GM06990 (cell line): ENCODE results near the gene CRABP2.
A peak's percentile ranks its signal among the peaks of the same experiment; 100 is the strongest.

ENCODE experiments used
- DNase-seq: peaks from one replicate; pipeline ENCODE4 v3.0.0-alpha.2; 2011; ENCODE audit not compliant: insufficient read length; ENCODE audit errors: extremely low read depth
- H3K27me3 ChIP-seq: replicated peaks from 2 replicates; pipeline ENCODE4 v1.6.0; 2011; ENCODE audit warnings: low read length; ENCODE audit not compliant: control insufficient read depth, insufficient read depth
- H3K36me3 ChIP-seq: 2 replicates; pipeline ENCODE4 v1.5.1; 2011; ENCODE audit warnings: low read length; ENCODE audit not compliant: control insufficient read depth, insufficient read depth
- H3K4me3 ChIP-seq: replicated peaks from 2 replicates; pipeline ENCODE4 v1.5.1; 2011; ENCODE audit warnings: low read depth, mild to moderate bottlenecking, control low read depth, low read length
- TF ChIP-seq, protein P1 (sequence below): IDR thresholded peaks from 2 replicates; pipeline ENCODE4 v1.5.1; 2011; ENCODE audit warnings: low read length, control low read depth, mild to moderate bottlenecking, inconsistent platforms; ENCODE audit not compliant: insufficient read depth, poor library complexity, severe bottlenecking

The CRABP2 gene

GRCh38 chr1:156690675-156691036 lies 14.7 kb downstream of the CRABP2 start:
- TF ChIP-seq, protein P1, sequence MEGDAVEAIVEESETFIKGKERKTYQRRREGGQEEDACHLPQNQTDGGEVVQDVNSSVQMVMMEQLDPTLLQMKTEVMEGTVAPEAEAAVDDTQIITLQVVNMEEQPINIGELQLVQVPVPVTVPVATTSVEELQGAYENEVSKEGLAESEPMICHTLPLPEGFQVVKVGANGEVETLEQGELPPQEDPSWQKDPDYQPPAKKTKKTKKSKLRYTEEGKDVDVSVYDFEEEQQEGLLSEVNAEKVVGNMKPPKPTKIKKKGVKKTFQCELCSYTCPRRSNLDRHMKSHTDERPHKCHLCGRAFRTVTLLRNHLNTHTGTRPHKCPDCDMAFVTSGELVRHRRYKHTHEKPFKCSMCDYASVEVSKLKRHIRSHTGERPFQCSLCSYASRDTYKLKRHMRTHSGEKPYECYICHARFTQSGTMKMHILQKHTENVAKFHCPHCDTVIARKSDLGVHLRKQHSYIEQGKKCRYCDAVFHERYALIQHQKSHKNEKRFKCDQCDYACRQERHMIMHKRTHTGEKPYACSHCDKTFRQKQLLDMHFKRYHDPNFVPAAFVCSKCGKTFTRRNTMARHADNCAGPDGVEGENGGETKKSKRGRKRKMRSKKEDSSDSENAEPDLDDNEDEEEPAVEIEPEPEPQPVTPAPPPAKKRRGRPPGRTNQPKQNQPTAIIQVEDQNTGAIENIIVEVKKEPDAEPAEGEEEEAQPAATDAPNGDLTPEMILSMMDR = no peak
- Histone ChIP-seq H3K36me3 (no peaks in the 10 kb centered on the region), H3K4me3 (no peak overlapping the region), H3K27me3 (peaks cover 1% of the 10 kb centered on the region)
- no peak for DNase-seq

- no peak for DNase-seq
- TF ChIP-seq, protein P1 = no peak
- peaks cover 1% of the 10 kb centered on the region for H3K27me3 ChIP-seq
- no peak overlapping the region for H3K4me3 ChIP-seq
- H3K36me3 ChIP-seq = no peaks in the 10 kb centered on the region
These were observed 15.3 kb downstream of the CRABP2 start for GRCh38 chr1:156689953-156690674.

DNA sequence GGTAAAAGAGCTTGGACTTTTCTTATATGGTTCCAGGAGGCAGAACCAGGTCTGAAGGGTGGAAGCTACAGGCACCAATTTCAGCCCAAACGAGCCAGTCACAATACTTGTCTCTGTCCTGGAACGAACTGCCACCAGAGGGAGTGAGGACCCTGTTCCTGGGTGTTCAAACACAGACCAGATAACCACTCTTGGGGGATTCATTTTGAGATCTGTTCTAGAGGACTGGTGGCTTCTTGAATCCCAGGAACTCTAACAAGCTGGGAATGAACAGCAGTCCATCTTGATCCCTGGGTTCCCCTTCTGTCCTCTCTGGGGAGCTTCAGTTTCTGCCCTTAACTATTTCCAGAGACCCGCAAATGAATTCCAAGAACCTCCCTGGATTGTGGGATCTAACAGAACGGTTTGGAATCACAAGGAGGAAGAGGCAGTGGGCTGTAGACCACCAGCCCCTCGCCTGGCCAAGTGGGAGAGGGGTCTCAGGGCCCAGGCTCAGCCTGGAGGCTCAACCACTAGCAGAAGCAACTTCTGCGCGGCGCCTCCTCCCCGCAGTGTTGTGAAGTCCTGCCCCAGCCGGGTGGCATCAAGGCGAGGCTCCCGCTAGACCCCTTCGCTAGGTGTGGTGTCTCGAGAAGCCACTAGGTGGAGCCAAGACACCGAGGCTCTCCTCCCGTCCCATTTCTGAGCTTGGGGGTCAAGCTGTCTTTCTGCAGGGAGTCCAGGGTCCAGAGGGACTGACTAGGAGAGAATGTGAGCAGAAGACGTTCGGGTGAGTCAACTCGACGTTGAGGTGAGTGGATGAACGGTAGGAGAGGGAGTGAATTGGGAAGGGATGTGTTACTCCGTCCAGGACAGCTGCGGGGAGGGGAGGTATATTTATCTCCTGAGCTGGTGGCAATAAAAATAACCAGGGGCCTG lies 16.1 kb downstream of the CRABP2 start:
- Histone ChIP-seq H3K4me3 (no peak overlapping the region), H3K36me3 (no peaks in the 10 kb centered on the region), H3K27me3 (peaks cover 1% of the 10 kb centered on the region)
- DNase-seq = peak; percentile 62
- TF ChIP-seq, protein P1 = peak; percentile 90

DNA sequence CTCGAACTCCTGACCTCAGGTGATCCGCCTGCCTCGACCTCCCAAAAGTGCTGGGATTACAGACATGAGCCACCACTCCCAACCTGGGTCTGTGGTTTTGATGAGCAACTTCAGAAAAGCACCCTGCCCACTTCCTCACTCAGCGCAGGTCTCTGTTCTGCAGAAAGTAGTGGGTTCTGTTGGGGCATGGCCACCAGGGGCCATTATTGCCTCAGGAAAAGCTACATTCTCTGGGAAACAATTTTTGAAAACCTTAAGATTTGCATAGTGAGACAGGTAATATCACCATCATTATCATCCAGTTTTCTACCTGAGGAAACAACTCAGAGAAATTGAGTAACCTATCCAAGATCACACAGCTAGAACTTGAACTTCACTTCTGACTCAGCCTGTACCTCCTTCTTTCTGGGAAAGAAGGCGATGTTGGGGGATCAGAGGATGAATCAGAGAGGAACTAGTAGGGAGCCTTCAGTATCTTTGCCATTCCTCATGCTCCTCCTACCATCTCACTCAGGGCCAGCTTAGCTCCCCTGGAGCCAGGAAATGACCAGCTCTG lies 21.1 kb downstream of the CRABP2 start:
- TF ChIP-seq, protein P1 = peak; percentile 23
- Histone ChIP-seq H3K4me3 (no peak overlapping the region), H3K27me3 (peaks cover 4% of the 10 kb centered on the region), H3K36me3 (no peaks in the 10 kb centered on the region)
- no peak for DNase-seq

DNA sequence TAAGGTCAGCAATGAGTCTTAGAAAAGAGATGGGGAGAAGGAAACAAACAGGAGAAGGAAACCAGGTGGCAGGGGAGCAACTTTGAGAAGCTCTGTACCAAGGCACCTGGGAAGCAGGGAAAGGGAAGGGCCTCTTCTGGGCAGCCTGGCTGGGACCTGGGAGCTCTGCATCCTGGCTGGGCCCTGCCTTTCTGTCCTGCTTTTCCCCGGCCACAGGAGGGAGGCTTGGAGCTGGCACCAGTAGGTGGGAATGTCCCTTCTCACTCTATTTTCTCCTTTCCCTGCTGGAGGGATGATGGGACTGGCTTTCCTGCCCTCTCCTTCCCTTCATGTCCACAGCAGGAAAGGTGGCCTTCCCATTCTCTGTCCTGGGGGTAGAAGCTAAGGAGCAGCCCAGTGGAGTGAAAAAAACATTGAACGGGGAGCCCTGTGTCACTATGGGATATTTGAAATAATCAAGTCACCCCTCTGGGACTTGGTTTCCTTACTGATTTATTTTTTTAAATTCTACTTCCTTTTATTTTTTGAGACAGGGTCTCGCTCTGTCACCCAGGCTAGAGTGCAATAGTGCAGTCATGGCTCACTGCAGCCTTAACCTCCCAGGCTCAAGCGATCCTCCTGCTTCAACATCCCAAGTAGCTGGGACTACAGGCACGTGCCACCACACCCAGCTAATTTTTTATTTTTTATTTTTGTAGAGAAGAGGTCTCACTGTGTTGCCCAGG lies 23.1 kb downstream of the CRABP2 start:
- H3K27me3 ChIP-seq = peaks cover 5% of the 10 kb centered on the region
- DNase-seq = no peak
- no peaks in the 10 kb centered on the region for H3K36me3 ChIP-seq
- TF ChIP-seq, protein P1 = no peak
- no peak overlapping the region for H3K4me3 ChIP-seq
